Right ventricle myocardium superior (tissue), 1 donor: ENCODE results near the gene OTUB1. TPM values are rescaled to one million over a fixed set of nuclear protein-coding genes. Genes with fewer than 3 reads are reported as not detected.
"Not testable (repeated sequence)": the region's sequence is repeated elsewhere in the genome, so short reads cannot be mapped to it uniquely, and the experiment has no call there.

Experiments used
- ATAC-seq: fragments of 200-7000 bp; cut with Tn5 transposase; one replicate; pipeline ENCODE4 v1.9.1; 2020; ENCODE audit warnings: mild to moderate bottlenecking; ENCODE audit not compliant: poor library complexity
- DNase-seq: peaks from one replicate; pipeline ENCODE4 v3.0.0-alpha.2; 2020
- intact Hi-C: fragments of 100-400 bp; cut with DNase I; formaldehyde crosslinking; loops from one replicate; pipeline ENCODE4 v1.11.2; 2022
- total RNA-seq: library from RNA; stranded (reverse); fragmentation: NEBNext Ultra II Directional; extraction: Animal tissue kit (Norgen Biotek cat#: 25700); gene quantifications from one replicate; pipeline ENCODE4 v1.2.1, GENCODE V29; 2021
- donor health status: DM: no; HTN: yes; CAD: no; lungs with severe emphysema.

Gene OTUB1
- total RNA-seq, 1 donor from 2014 or later: 52.2 TPM

GRCh38 chr11:64035081-64035524 lies 48.9 kb downstream of the OTUB1 start:
- no peak for ATAC-seq
- intact Hi-C loops: no loop called here
- no peak for DNase-seq

- ATAC-seq (no peak), DNase-seq (no peak)
- intact Hi-C loops: no loop called here
Observed at GRCh38 chr11:64035576-64035975, 49.3 kb downstream of the OTUB1 start, which contains the start of gene FLRT1. FLRT1 (plus strand) TSS chr11:64035931; CDS start chr11:64116268, 80,337 bp downstream.

- ATAC-seq (peak; percentile 68), DNase-seq (no peak)
- intact Hi-C loops: no loop called here
Observed at GRCh38 chr11:64036087-64037026, 50.1 kb downstream of the OTUB1 start.

GRCh38 chr11:64037027-64037634 lies 50.9 kb downstream of the OTUB1 start:
- ATAC-seq: peak; percentile 4
- DNase-seq: no peak
- intact Hi-C loops: no loop called here

GRCh38 chr11:64038500-64038899 lies 52.3 kb downstream of the OTUB1 start:
- DNase-seq (no peak), ATAC-seq (no peak)
- intact Hi-C loops: no loop called here

GRCh38 chr11:64039012-64039665 lies 52.9 kb downstream of the OTUB1 start:
- DNase-seq (no peak), ATAC-seq (no peak)
- intact Hi-C loops: no loop called here

GRCh38 chr11:64040684-64041322 lies 54.6 kb downstream of the OTUB1 start:
- intact Hi-C loops: no loop called here
- no peak for DNase-seq
- ATAC-seq: no peak

- intact Hi-C loops: no loop called here
- no peak for DNase-seq
- ATAC-seq: no peak
Observed at GRCh38 chr11:64041846-64042245, 55.6 kb downstream of the OTUB1 start.

- intact Hi-C loops: no loop called here
Observed at GRCh38 chr11:64042301-64042700, 56.1 kb downstream of the OTUB1 start.

GRCh38 chr11:64043545-64043944 lies 57.3 kb downstream of the OTUB1 start:
- no peak for DNase-seq
- intact Hi-C loops: no loop called here
- no peak for ATAC-seq

More at GRCh38 chr11:64042301-64042700, 56.1 kb downstream of the OTUB1 start:
- no peak for ATAC-seq
- DNase-seq: no peak

GRCh38 chr11:64044730-64045393 lies 58.6 kb downstream of the OTUB1 start:
- DNase-seq: no peak
- intact Hi-C loops: no loop called here
- ATAC-seq: no peak

GRCh38 chr11:64045700-64046099 lies 59.5 kb downstream of the OTUB1 start:
- intact Hi-C loops: no loop called here
- ATAC-seq: no peak
- DNase-seq: no peak

GRCh38 chr11:64047373-64047772 lies 61.1 kb downstream of the OTUB1 start:
- intact Hi-C loops, DNase-seq, ATAC-seq: not testable (repeated sequence)

Other genes with a start within 250 kb of the OTUB1 start
- 12.5 TPM for gene ZFTA, start 217.7 kb upstream of the OTUB1 start, total RNA-seq
- 11.3 TPM for gene SPINDOC, start 173.0 kb upstream of the OTUB1 start, total RNA-seq
- 35.8 TPM for gene MARK2, start 147.3 kb upstream of the OTUB1 start, total RNA-seq
- 9.9 TPM for gene RCOR2, start 69.3 kb upstream of the OTUB1 start, total RNA-seq
- 20.9 TPM for gene NAA40, start 47.4 kb upstream of the OTUB1 start, total RNA-seq
- 1,182 TPM for gene COX8A, start 11.8 kb upstream of the OTUB1 start, total RNA-seq
- 0.35 TPM for gene FLRT1, start 49.5 kb downstream of the OTUB1 start, total RNA-seq
- gene MACROD1, start 179.7 kb downstream of the OTUB1 start, total RNA-seq: 124 TPM
- gene STIP1, start 199.7 kb downstream of the OTUB1 start, total RNA-seq: 116 TPM
- 6.0 TPM for gene FERMT3, start 220.3 kb downstream of the OTUB1 start, total RNA-seq
- gene TRPT1, start 239.7 kb downstream of the OTUB1 start, total RNA-seq: 79.8 TPM
- gene NUDT22, start 239.8 kb downstream of the OTUB1 start, total RNA-seq: 60.8 TPM
- 58.0 TPM for gene DNAJC4, start 244.1 kb downstream of the OTUB1 start, total RNA-seq
- gene VEGFB, start 248.1 kb downstream of the OTUB1 start, total RNA-seq: 276 TPM